ENCODE results near the gene TMEM150B. TPM values are rescaled to one million over a fixed set of nuclear protein-coding genes. Genes with fewer than 3 reads are reported as not detected.

Gene TMEM150B
- total and polyA plus RNA-seq, 2 donors (not counting 3 experiments of a cell fraction or from before 2014, with no cell fraction given) = not detected

GRCh38 chr19:55321466-55322137, 3.5 kb downstream of the TMEM150B start:
- TF ChIP-seq POLR2A (IDR thresholded peaks at IDR 0.05; ENCODE audit: low read depth, low read length) = no peak
- no peak for TF ChIP-seq MYC (IDR thresholded peaks at IDR 0.05; ENCODE audit: low read depth, low read length)
- no peak for TF ChIP-seq JUN (IDR thresholded peaks at IDR 0.05; ENCODE audit: borderline replicate concordance, insufficient read depth, insufficient read length, low read depth)
- no peak for TF ChIP-seq POLR2AphosphoS5 (IDR thresholded peaks at IDR 0.05; ENCODE audit: insufficient read depth, low read depth, low read length)
- TF ChIP-seq EZH2 (IDR thresholded peaks at IDR 0.05; ENCODE audit: borderline replicate concordance, low read depth, low read length, severe bottlenecking) = no peak
- TF ChIP-seq MAX (IDR thresholded peaks at IDR 0.05; ENCODE audit: insufficient read depth, insufficient read length) = no peak
- no peak for TF ChIP-seq FOS (IDR thresholded peaks at IDR 0.05; ENCODE audit: borderline replicate concordance, insufficient read depth, low read length)
- TF ChIP-seq CTCF (IDR thresholded peaks at IDR 0.05; ENCODE audit: extremely low read depth in 1 of 2, insufficient read depth in 1 of 2, low read depth in 1 of 2, low read length in 2 of 2) = no peak
- TF ChIP-seq GATA2 (IDR thresholded peaks at IDR 0.05; ENCODE audit: insufficient read depth, insufficient read length, low read depth, low read length) = no peak
- intact Hi-C loops (cut with micrococcal nuclease) (no loop called here), dilution Hi-C loops (cut with MboI; ENCODE audit: extremely low pct_ligation_motif_present, low sequenced_read_pairs) (no loop called here)
- H3K79me2 ChIP-seq (ENCODE audit: control insufficient read depth, insufficient read depth, low read length) = no peaks in the 10 kb centered on the region
- CTCF ChIA-PET = interaction anchor here (1.9 to 3.0 kb wide), 4 partner anchors 11 to 97 kb away, joined by 5 to 17 read pairs (median 8); partner anchors contain the start of gene KMT5C
- no peak overlapping the region for H2AFZ ChIP-seq (ENCODE audit: low read depth, low read length)
- no peaks in the 10 kb centered on the region for H4K20me1 ChIP-seq (replicated peaks; ENCODE audit: control insufficient read depth, extremely low read depth, insufficient read depth, low read length)
- BruUV-seq (replicated peaks) = no TSS peak
- POLR2A ChIA-PET = interaction anchor here (0.6 kb wide), 1 partner anchor 62 kb away, joined by 7 read pairs; no protein-coding TSS in a partner anchor
- peaks cover 0 to 2% of the 10 kb centered on the region in 2 experiments for H3K27me3 ChIP-seq (ENCODE audit: control insufficient read depth in 2 of 2, insufficient read depth in 2 of 2, low read length in 2 of 2)
- H3K36me3 ChIP-seq (ENCODE audit: control insufficient read depth in 2 of 2, extremely low read depth in 1 of 2, insufficient read depth in 2 of 2, low read length in 2 of 2) = no peaks in the 10 kb centered on the region
- FAIRE-seq = no peak
- no peak overlapping the region for H3K27ac ChIP-seq (ENCODE audit: insufficient read depth, low read depth, low read length)
- H3K9ac ChIP-seq (replicated peaks; ENCODE audit: extremely low read depth, insufficient read depth, low read length) = no peak overlapping the region
- no peaks in the 10 kb centered on the region for H3K9me1 ChIP-seq (replicated peaks; ENCODE audit: control insufficient read depth, extremely low read depth, insufficient read depth, low read length)
- no peaks in the 10 kb centered on the region for H3K9me3 ChIP-seq (replicated peaks; ENCODE audit: control insufficient read depth, insufficient read depth, low read length)
- H3K4me3 ChIP-seq (replicated peaks in 1 of 3; ENCODE audit: insufficient read depth in 1 of 3, low read depth in 1 of 3, low read length in 3 of 3) = no peak overlapping the region
- no peak for DNase-seq (ENCODE audit: low read depth, low spot score)
- H3K4me1 ChIP-seq (ENCODE audit: control insufficient read depth, extremely low read depth, insufficient read depth, low read length) = no peaks in the 10 kb centered on the region
- H3K4me2 ChIP-seq (ENCODE audit: insufficient read depth, low read length) = no peak overlapping the region
